Stimulated activated CD8-positive, alpha-beta memory T cell treated with anti-CD3 and anti-CD28 coated beads, Interleukin-7, amount 100 ng/mL, for 48 hours (primary cell): ENCODE results near the gene OASL.
"Not testable (repeated sequence)": the region's sequence is repeated elsewhere in the genome, so short reads cannot be mapped to it uniquely, and the experiment has no call there.

Source experiments
- DNase-seq, 2 donors: peaks; one replicate each; pipeline ENCODE4 v3.0.0-alpha.2; 2020; ENCODE audit warnings: low read depth in 1 of 2; ENCODE audit errors: extremely low read depth in 1 of 2

Gene OASL

GRCh38 chr12:121059031-121059898 lies 20.2 kb upstream of the OASL start:
- no peak for DNase-seq

GRCh38 chr12:121057794-121058193 lies 18.7 kb upstream of the OASL start:
- DNase-seq, result no peak

GRCh38 chr12:121053706-121054105 lies 14.7 kb upstream of the OASL start:
- no peak for DNase-seq

GRCh38 chr12:121050725-121051124 lies 11.7 kb upstream of the OASL start:
- DNase-seq, result no peak

DNA sequence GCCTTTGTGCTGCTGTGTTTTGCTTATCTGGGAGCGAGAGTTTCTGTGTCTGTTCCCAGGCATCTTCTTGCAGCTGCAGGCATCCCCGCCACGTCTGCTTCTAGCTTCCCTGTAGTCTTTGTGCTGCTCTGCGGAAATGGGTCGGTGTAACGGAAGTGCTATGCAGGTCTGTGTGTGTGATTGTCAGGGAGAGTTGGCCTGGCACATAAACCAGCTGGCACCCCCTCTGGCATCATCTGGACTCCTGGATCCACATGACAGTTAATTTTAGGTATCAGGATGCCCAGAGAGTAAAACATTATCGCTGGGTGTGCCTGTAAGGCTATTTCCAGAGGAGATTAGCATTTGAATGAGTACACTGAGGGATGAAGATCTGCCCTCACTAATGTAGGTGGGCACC lies 9.4 kb upstream of the OASL start:
- DNase-seq, result no peak

DNA sequence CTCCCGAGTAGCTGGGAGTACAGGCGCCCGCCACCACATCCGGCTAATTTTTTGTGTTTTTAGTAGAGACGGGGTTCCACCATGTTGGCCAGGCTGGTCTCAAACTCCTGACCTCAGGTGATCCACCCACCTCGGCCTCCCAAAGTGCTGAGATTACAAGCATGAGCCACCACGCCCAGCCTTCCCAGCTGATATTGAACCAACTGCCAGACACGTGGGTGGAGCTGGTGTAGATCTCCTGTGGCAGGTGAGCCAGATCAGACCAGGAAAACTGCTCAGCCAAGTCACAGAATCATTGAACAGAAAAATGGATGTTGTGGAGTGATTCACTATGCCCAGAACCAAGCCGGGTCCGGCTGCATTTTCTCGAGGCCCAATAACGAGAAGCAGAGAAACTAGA lies 8.4 kb upstream of the OASL start:
- DNase-seq, result not testable (repeated sequence)

- DNase-seq, result no peak
These were observed 4.0 kb upstream of the OASL start for GRCh38 chr12:121043067-121043466.

GRCh38 chr12:121036810-121037326 lies 2.2 kb downstream of the OASL start:
- DNase-seq, result peak; percentile 22 to 48

DNA sequence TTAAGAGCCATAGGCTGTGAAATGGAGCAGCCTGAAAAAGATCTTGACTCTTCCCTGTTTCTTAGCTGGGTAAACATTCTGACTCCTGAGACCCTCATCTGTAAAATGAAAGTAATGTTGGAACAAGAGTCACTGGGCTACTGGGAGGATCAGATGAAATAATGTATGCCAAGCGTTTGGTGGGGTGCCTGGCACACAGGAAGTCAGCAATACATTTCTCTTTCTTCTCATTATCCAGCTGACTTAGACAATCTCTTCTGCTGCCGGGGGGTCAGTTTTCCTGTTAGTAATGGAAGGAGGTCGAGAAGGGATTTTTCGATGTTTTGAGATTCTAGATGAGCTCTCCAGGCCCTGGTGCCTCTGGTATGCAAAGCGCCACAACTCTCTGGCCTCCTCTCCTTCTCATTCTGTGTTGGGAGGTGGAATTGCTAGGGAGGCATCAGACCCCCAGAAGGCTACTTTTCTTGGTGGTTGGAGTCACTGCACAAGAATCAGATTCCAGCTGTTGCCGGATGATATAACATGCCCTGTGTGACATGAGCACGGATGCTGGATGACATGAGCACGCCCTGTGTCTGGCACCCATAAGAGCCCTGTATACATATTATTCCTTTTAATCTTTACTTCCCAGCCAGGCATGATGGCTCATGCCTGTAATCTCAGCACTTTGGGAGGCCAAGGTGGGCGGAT lies 4.3 kb downstream of the OASL start:
- DNase-seq, result no peak

DNA sequence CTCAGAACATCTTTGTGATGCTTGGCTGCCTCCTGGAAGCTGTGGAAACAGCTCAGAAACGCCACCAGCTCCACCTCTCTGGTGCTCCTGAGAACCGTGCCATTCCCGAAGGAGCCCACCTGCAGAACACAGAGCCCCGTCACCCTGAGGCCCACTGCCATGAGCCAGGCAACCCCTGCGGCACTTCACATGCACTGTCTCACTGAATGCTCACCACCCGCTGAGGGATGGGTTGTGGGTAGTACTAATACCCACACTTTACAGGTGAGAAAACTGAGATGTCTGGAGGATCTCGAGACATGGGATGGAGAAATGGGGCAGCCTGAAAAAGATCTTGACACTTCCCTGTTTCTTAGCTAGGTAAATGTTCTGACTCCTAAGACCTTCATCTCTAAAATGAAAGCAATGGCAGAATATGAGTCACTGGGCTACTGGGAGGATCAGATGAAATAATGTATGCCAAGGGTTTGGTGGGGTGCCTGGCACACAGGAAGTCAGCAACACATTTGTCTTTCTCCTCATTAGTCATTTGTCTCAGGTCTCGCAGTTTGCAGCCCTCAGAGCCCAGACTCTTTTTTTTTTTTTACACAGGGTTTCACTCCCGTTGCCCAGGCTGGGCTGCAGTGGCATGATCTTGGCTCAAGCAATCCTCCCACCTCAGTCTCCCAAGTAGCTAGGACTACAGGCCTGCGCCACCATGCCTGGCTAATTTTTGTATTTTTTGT lies 5.3 kb downstream of the OASL start:
- DNase-seq, result peak in 1 of 2 donors; percentile 52

GRCh38 chr12:121030576-121031212 lies 8.4 kb downstream of the OASL start:
- DNase-seq, result no peak

GRCh38 chr12:121026274-121027045 lies 12.6 kb downstream of the OASL start:
- DNase-seq, result no peak

DNA sequence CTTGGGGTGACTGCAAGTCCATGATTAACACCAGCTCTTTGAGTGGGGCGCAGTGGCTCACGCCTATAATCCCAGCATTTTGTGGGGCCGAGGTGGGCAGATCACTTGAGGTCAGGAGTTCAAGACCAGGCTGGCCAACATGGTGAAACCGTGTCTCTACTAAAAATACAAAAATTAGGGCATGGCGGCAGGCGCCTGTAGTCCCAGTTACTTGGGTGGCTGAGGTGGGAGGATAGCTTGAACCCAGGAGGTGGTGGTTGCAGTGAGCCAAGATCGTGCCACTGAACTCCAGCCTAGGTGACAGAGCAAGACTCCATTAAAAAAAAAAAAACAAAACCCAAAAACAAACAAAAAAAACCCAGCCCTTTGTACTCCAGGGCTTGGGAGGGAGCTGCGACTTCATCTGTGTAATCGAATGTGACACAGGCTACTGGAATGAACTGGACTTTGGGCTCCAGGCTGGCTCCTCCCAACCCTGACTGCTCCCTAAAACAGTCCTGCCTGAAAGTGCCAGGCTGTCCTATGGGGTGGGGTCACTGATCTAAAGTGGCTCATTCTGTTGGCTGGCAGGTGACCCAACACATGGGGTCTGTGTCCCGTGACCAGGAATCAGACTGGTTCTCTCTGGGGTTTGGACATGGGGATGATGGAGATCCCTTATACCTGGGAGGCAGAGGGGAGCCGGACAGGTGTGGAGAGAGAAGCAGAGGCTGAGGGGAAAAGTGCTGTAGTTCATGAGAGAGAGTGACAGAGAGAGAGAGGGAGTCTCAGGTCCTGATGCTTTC lies 13.4 kb downstream of the OASL start:
- no peak for DNase-seq

DNA sequence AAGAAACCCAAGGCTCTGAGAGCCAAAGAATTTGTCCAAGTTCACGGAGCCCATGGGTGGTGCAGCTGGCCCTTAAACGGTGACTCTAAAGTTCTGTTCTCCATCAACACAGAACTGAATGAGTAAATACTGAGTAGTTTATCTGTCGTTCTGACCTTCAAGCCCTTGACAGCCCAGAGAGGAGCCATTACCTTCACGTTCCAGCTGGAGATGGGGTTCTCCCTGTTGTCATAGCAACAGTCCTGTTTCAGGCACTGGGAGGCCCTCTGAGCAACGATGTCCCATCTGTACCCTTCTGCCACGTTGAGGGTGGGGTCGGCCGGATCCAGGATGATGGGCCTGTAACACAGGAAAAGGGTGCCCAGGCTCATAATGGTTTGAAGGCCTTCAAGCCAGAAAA lies 15.2 kb downstream of the OASL start:
- no peak for DNase-seq

GRCh38 chr12:121022713-121023112 lies 16.3 kb downstream of the OASL start:
- no peak for DNase-seq

DNA sequence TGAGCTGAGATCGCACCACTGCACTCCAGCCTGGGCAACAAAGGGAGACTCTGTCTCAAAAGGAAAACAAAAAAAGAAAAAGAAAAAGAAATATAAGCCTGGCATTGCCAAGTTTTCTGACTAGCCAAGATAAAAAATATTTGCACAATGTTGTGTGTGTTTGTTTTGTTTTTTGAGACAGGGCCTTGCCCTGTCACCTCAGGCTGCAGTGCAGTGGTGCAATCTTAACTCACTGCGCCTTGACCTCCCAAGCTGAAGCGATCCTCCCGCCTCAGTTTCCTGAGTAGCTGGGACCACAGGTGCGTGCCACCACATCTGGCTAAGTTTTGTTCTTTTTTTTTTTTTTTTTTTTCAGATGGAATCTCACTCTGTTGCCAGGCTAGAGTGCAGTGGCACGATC lies 17.3 kb downstream of the OASL start:
- no peak for DNase-seq

DNA sequence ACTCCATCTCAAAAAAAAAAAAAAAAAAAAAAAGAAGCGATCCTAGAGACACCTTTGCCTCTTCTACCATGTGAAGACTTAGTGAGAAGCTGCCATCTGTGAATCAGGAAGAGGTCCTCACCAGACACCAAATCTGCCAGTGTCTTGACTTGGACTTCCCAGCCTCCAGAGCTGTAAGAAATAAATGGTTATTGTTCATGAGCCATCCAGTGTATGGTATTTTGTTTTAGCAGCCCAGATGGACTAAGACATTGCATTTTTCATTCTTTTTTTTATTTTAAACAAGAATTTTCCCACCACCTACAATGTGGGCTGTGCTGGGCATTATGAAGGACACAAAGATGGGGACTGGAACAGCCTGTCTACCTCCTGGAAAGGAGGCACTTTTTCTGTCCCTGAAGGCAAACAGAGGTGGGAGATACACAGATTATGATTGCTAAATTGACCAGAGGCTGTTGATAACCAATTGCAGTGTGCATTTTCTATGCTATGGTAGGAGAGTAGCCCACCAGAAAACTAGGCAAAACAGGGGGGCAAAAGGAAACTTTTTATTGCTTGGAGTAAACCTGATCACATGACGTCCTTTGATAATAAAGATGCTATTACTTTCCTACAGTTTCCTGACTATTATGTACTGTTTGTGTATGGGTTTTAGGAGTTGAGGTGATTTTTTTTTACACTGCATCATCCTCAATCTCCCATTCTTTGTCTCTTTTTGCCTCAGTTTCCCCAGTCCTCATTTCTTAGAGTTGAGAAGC lies 20.0 kb downstream of the OASL start:
- DNase-seq, result no peak

DNA sequence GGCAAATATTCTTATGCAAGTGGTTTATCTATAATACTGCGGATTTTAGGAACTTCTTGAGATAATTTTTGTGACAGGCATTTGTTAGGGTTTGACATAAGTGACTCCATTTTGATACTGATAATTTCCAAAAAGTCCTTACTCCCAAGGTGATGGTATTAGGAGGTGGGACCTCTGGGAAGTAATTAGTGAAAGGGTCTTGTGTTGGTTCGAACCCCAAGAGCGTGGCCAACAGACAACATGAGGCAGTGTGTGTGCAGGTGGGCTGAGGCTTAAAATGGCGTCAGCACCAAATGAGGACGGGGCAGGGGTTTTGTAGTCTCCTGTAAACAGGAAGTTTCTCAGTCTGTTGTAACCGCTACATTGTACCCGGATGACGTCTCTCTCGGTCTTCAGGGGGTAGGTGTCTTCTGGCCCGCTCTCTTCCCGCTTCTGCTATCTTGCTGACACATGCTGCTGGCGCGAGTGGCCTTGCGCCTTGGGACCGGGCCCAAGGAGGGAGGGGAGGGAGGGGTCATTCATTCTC lies 21.0 kb downstream of the OASL start:
- no peak for DNase-seq
